ENCODE results near the gene DNAI7. TPM values are rescaled to one million over a fixed set of nuclear protein-coding genes. Genes with fewer than 3 reads are reported as not detected.

Gene DNAI7
- total RNA-seq, 2 donors from 2014 or later, result 1.6 TPM

DNA sequence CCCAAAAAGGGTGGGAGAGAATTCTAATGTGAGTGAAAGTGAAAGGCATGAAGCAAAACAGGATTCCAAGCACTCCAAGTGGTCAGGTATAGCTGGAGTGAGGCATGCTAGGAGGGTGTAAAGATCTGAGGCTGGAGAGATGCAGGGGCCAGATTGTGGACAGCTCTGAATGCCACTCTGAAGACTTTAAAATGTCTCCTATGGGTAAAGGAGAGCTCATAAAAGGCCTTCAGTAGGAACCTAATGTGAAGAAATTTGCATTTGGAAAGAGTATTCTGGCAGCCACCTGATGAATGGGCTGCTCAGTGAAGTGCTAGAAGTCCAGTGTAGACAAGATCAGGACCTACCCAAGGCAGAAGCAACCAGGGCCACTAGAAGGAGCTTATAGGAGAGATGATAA, 68.9 kb downstream of the DNAI7 start:
- Histone ChIP-seq H3K27ac (ENCODE audit: low read depth, low read length) (no peak overlapping the region), H3K4me3 (ENCODE audit: low read length) (no peak overlapping the region), H3K4me1 (ENCODE audit: control insufficient read depth, insufficient read depth, low read length) (no peaks in the 10 kb centered on the region), H3K27me3 (ENCODE audit: control insufficient read depth, insufficient read depth, low read length, poor library complexity, severe bottlenecking) (no peaks in the 10 kb centered on the region), H3K9me3 (ENCODE audit: control insufficient read depth, low read length) (no peaks in the 10 kb centered on the region), H3K9ac (ENCODE audit: extremely low read depth, low read length, poor library complexity, severe bottlenecking) (no peak overlapping the region), H3K36me3 (ENCODE audit: control insufficient read depth, insufficient read depth, low read length) (no peaks in the 10 kb centered on the region)
- Mint-ChIP-seq H3K36me3 (ENCODE audit: low read depth) (no peaks in the 10 kb centered on the region), H3K9me3 (no peaks in the 10 kb centered on the region), H3K4me3 (no peak overlapping the region), H3K27me3 (ENCODE audit: insufficient read depth) (no peaks in the 10 kb centered on the region), H3K4me1 (peaks cover 10% of the 10 kb centered on the region), H3K27ac (no peak overlapping the region)
- DNase-seq, result no peak
- TF ChIP-seq, protein P1, sequence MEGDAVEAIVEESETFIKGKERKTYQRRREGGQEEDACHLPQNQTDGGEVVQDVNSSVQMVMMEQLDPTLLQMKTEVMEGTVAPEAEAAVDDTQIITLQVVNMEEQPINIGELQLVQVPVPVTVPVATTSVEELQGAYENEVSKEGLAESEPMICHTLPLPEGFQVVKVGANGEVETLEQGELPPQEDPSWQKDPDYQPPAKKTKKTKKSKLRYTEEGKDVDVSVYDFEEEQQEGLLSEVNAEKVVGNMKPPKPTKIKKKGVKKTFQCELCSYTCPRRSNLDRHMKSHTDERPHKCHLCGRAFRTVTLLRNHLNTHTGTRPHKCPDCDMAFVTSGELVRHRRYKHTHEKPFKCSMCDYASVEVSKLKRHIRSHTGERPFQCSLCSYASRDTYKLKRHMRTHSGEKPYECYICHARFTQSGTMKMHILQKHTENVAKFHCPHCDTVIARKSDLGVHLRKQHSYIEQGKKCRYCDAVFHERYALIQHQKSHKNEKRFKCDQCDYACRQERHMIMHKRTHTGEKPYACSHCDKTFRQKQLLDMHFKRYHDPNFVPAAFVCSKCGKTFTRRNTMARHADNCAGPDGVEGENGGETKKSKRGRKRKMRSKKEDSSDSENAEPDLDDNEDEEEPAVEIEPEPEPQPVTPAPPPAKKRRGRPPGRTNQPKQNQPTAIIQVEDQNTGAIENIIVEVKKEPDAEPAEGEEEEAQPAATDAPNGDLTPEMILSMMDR (conservative IDR thresholded peaks at IDR 0.05), result no peak

DNA sequence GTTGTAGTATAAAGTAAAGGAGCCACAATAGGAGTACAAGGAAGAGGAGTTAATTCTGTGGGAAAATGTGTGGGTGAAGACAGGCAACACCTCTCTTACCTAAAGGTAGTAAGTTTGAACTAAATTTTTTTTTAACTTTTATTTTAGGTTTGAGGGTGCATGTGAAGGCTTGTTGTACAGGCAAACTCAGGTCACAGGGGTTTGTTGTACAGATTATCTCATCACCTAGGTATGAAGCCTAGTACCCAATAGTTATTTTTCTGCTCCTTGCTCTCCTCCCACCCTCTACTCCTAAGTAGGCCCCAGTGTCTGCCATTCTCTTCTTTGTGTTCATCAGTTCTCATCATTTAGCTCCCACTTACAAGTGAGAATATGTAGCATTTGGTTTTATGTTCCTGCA, 70.5 kb downstream of the DNAI7 start:
- Mint-ChIP-seq H3K36me3 (ENCODE audit: low read depth) (no peaks in the 10 kb centered on the region), H3K27ac (no peak overlapping the region), H3K9me3 (no peaks in the 10 kb centered on the region), H3K4me3 (no peak overlapping the region), H3K4me1 (peaks cover 10% of the 10 kb centered on the region), H3K27me3 (ENCODE audit: insufficient read depth) (no peaks in the 10 kb centered on the region)
- H3K27ac ChIP-seq (ENCODE audit: low read depth, low read length), result no peak overlapping the region
- no peak for DNase-seq
- no peak overlapping the region for H3K4me3 ChIP-seq (ENCODE audit: low read length)
- H3K36me3 ChIP-seq (ENCODE audit: control insufficient read depth, insufficient read depth, low read length), result no peaks in the 10 kb centered on the region
- H3K9ac ChIP-seq (ENCODE audit: extremely low read depth, low read length, poor library complexity, severe bottlenecking), result no peak overlapping the region
- H3K4me1 ChIP-seq (ENCODE audit: control insufficient read depth, insufficient read depth, low read length), result no peaks in the 10 kb centered on the region
- TF ChIP-seq, protein P1 (conservative IDR thresholded peaks at IDR 0.05), result no peak
- no peaks in the 10 kb centered on the region for H3K27me3 ChIP-seq (ENCODE audit: control insufficient read depth, insufficient read depth, low read length, poor library complexity, severe bottlenecking)
- no peaks in the 10 kb centered on the region for H3K9me3 ChIP-seq (ENCODE audit: control insufficient read depth, low read length)

GRCh38 chr12:25123126-25123525, 71.8 kb downstream of the DNAI7 start:
- Mint-ChIP-seq H3K27ac (no peak overlapping the region), H3K9me3 (no peaks in the 10 kb centered on the region), H3K27me3 (ENCODE audit: insufficient read depth) (no peaks in the 10 kb centered on the region), H3K4me1 (peaks cover 10% of the 10 kb centered on the region), H3K4me3 (no peak overlapping the region), H3K36me3 (ENCODE audit: low read depth) (no peaks in the 10 kb centered on the region)
- 67% methylated on average over 1 of the region's 1 CpG; no CpG with 5 or more reads in 1 of the 2 experiments for WGBS, 2 experiments (ENCODE audit: insufficient coverage in 1 of 2, insufficient read length in 1 of 2)
- no peaks in the 10 kb centered on the region for H3K9me3 ChIP-seq (ENCODE audit: control insufficient read depth, low read length)
- no peak overlapping the region for H3K9ac ChIP-seq (ENCODE audit: extremely low read depth, low read length, poor library complexity, severe bottlenecking)
- TF ChIP-seq, protein P1 (conservative IDR thresholded peaks at IDR 0.05), result no peak
- no peak overlapping the region for H3K4me3 ChIP-seq (ENCODE audit: low read length)
- no peaks in the 10 kb centered on the region for H3K27me3 ChIP-seq (ENCODE audit: control insufficient read depth, insufficient read depth, low read length, poor library complexity, severe bottlenecking)
- H3K4me1 ChIP-seq (ENCODE audit: control insufficient read depth, insufficient read depth, low read length), result no peaks in the 10 kb centered on the region
- no peak overlapping the region for H3K27ac ChIP-seq (ENCODE audit: low read depth, low read length)
- no peaks in the 10 kb centered on the region for H3K36me3 ChIP-seq (ENCODE audit: control insufficient read depth, insufficient read depth, low read length)
- DNase-seq, result no peak

Data from endodermal cell (in vitro differentiated cells).